Measurements from ENCODE around the gene STUM.

The STUM gene

DNA sequence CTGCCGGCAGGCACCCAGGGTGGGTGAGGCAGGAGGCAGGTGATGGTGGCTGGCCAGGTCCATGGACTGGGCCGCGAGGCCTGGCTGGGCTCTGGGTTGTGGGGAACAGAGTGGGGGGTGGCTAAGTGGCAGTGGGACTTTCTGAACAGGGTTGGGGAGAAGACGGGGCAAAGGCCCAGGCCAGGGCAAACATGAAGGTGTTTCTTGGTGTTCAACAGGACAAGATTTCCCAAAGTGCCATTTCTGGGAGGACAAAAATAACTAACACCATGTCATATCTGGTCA, 26.8 kb downstream of the STUM start:
- DNase-seq (ENCODE audit: low spot score), result no peak
- H3K4me3 ChIP-seq, result no peak overlapping the region
- TF ChIP-seq CTCF (IDR thresholded peaks at IDR 0.05), result no peak
- peak overlapping the region; percentile 60 to 81 for H3K27ac ChIP-seq

DNA sequence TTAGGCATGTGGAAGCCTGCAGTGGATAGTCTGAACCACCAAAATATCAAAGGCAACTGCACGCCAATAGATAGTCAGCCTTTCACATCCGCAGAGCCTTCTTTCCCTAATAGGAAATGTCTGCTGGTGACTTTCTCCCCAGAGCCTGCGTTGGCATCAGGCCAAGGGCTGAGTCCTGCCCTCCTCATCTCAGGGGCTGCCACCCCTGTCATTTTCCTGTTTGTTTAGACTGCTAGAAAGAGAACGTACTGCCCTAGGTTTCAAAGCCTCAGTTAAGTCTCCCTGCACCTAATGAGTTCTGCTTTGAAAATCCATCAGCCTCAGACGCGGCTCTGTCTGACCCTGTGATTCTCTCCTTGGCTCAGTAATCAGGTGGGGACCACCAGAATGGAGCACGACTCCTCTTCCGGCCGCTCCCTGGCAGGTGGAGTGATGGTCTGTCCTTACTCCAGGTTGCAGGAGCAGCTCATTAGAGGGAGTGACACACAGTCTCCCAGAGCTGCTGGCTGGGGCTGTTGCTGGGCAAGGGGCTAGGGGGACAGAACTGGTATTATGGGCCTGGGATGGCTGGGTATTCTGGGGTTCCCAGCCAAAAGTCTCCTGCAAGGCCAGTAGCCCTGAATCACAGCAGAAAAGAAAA, 27.3 kb downstream of the STUM start:
- peak overlapping the region; percentile 60 to 81 for H3K27ac ChIP-seq

DNA sequence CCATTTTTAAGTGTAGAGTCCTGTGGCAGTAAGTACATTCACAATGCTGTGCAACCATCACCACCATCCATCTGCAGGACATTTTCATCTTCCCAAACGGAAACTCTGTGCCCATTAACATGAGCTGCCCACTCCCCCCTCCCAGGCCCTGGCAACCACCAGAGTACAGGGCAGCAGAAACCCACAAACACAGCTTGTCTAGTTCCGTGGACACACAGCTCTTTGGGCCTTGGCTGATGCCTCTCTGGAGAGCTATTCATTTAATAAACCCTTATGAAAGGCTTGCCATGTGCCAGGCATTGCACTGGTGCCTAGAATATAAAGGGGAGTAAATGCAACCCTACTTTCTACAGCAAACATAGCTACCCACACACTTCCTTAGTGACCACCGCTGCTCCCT, 28.0 kb downstream of the STUM start:
- DNase-seq (ENCODE audit: low spot score), result no peak
- TF ChIP-seq CTCF (IDR thresholded peaks at IDR 0.05), result no peak
- H3K27ac ChIP-seq, result peak overlapping the region in 1 of 2 donors; percentile 7
- no peak overlapping the region for H3K4me3 ChIP-seq

More for the DNA sequence above, 27.3 kb downstream of the STUM start:
- no peak for TF ChIP-seq CTCF (IDR thresholded peaks at IDR 0.05)
- no peak for DNase-seq (ENCODE audit: low spot score)
- no peak overlapping the region for H3K4me3 ChIP-seq

- TF ChIP-seq CTCF (IDR thresholded peaks at IDR 0.05), result no peak
- no peak for DNase-seq (ENCODE audit: low spot score)
Measured at GRCh38 chr1:226577401-226578180, 29.0 kb downstream of the STUM start.

DNA sequence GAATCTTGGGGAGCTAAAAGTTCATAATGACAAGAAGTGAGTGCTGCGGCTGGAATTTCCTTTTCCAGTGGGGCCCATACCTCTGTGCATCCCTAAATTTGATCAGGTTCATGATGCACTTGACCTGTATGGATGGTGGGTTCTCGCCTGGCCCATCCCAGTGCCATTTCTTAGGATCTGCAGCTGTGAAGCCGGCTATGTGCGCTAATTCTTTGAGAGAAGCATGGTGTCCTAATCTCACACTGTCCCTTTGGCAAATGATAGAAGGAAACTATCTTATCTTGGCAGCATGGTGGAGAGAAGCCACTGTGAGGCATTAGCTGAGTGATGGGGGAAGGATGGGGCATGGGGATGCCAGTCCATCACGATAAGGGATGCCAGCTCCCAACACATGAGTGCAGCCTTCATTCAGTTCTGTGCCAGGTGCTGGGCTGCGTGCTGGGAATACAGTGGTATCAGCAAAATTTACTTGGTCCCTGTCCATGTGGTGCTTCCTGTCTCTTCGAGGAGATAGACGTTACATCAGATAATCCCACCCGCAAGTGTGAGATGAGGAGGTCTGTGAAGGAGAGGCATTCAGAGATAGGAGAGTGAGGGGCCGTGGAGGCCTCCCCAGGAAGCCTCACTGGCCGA, 30.5 kb downstream of the STUM start:
- no peak overlapping the region for H3K27ac ChIP-seq
- no peak overlapping the region for H3K4me3 ChIP-seq
- DNase-seq (ENCODE audit: low spot score), result no peak
- no peak for TF ChIP-seq CTCF (IDR thresholded peaks at IDR 0.05)

More at GRCh38 chr1:226577401-226578180, 29.0 kb downstream of the STUM start:
- Histone ChIP-seq H3K27ac (no peak overlapping the region), H3K4me3 (no peak overlapping the region)

DNA sequence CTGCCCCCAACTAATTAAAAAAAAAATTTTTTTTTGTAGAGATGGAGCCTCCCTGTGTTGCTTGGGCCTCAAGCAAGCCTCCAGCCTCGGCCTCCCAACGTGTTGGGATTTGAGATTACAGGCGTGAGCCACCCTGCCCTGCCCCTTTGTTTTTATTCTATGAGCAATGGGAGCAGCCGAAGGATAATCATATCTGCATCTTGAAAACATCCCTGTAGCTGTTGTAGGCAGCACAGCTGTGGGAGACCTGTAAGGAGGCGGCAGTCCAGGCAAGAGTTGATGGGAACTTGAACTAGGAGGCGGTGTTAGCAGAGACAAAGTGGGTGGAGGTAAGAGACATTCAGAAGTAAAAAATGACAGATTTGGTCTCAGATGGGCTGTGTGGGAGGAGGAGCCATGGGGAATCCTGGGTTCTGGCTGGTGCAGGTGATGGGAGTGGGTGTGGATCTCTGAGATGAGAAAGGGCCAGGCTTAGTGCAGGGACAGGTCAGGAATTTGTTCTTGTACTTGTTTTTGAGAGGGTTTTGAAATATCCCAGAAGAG, 31.3 kb downstream of the STUM start:
- Histone ChIP-seq H3K27ac (no peak overlapping the region), H3K4me3 (no peak overlapping the region)
- no peak for DNase-seq (ENCODE audit: low spot score)
- TF ChIP-seq CTCF (IDR thresholded peaks at IDR 0.05), result no peak

Measured in coronary artery (tissue), 2 donors.